Hepatic stellate cell (primary cell): Measurements from ENCODE around the gene SIRT4.
"Not testable (repeated sequence)": the region's sequence is repeated elsewhere in the genome, so short reads cannot be mapped to it uniquely, and the experiment has no call there.

Experiments
- DNase-seq: peaks from one replicate; pipeline ENCODE4 v3.0.0; 2011; ENCODE audit warnings: low spot score

SIRT4 gene

GRCh38 chr12:120301962-120302815 is at the start of gene SIRT4:
Gene SIRT4, plus strand, starts transcription at chr12:120302321. Its CDS starts 1,241 bp downstream, at chr12:120303562.
- peak; percentile 95 for DNase-seq

- DNase-seq: not testable (repeated sequence)
Measured at GRCh38 chr12:120253313-120253712, 48.8 kb upstream of the SIRT4 start.

GRCh38 chr12:120254809-120255208 is 47.3 kb upstream of the SIRT4 start:
- DNase-seq: no peak

GRCh38 chr12:120257041-120257821 is 44.9 kb upstream of the SIRT4 start:
- DNase-seq: peak; percentile 86

- no peak for DNase-seq
Measured at GRCh38 chr12:120258323-120258896, 43.7 kb upstream of the SIRT4 start.

GRCh38 chr12:120259418-120260202 is 42.5 kb upstream of the SIRT4 start:
- no peak for DNase-seq

- no peak for DNase-seq
Measured at GRCh38 chr12:120260607-120261006, 41.5 kb upstream of the SIRT4 start.

GRCh38 chr12:120261951-120262851 is 39.9 kb upstream of the SIRT4 start:
- no peak for DNase-seq

GRCh38 chr12:120262852-120263747 is 39.0 kb upstream of the SIRT4 start:
- peak; percentile 68 for DNase-seq

GRCh38 chr12:120263748-120264085 is 38.4 kb upstream of the SIRT4 start:
- DNase-seq: no peak

GRCh38 chr12:120264086-120264903 is 37.8 kb upstream of the SIRT4 start:
- no peak for DNase-seq

GRCh38 chr12:120264904-120265472 is 37.1 kb upstream of the SIRT4 start:
- no peak for DNase-seq

- DNase-seq: peak; percentile 90
Measured at GRCh38 chr12:120265473-120266179, 36.5 kb upstream of the SIRT4 start, which contains the start of gene PXN. Gene PXN, minus strand, starts transcription at chr12:120265730. Its CDS starts 101 bp downstream, at chr12:120265629.

- no peak for DNase-seq
Measured at GRCh38 chr12:120266180-120266870, 35.8 kb upstream of the SIRT4 start.

GRCh38 chr12:120267736-120268135 is 34.4 kb upstream of the SIRT4 start:
- DNase-seq: no peak

GRCh38 chr12:120276734-120277133 is 25.4 kb upstream of the SIRT4 start:
- no peak for DNase-seq
